Measurements from ENCODE around the gene MAGI2.

GRCh38 chr7:78993341-78993740, 460.1 kb downstream of the MAGI2 start:
- TF ChIP-seq, protein P1, sequence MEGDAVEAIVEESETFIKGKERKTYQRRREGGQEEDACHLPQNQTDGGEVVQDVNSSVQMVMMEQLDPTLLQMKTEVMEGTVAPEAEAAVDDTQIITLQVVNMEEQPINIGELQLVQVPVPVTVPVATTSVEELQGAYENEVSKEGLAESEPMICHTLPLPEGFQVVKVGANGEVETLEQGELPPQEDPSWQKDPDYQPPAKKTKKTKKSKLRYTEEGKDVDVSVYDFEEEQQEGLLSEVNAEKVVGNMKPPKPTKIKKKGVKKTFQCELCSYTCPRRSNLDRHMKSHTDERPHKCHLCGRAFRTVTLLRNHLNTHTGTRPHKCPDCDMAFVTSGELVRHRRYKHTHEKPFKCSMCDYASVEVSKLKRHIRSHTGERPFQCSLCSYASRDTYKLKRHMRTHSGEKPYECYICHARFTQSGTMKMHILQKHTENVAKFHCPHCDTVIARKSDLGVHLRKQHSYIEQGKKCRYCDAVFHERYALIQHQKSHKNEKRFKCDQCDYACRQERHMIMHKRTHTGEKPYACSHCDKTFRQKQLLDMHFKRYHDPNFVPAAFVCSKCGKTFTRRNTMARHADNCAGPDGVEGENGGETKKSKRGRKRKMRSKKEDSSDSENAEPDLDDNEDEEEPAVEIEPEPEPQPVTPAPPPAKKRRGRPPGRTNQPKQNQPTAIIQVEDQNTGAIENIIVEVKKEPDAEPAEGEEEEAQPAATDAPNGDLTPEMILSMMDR (conservative IDR thresholded peaks at IDR 0.05; ENCODE audit: low read depth, low read length): no peak
- TF ChIP-seq EZH2 (IDR thresholded peaks at IDR 0.05; ENCODE audit: borderline replicate concordance, low read depth, low read length, poor library complexity, severe bottlenecking): no peak

Measured in A673 (cell line).